PC-3 (cell line): ENCODE data around the gene CACNA1C. TPM values are rescaled to one million over a fixed set of nuclear protein-coding genes. Genes with fewer than 3 reads are reported as not detected.

Source experiments
- ATAC-seq: fragments of 200-7000 bp; cut with Tn5 transposase; 2 replicates; pipeline ENCODE4 v1.9.1; 2020; ENCODE audit warnings: mild to moderate bottlenecking, moderate library complexity
- BruUV-seq: library from RNA; stranded (reverse); fragments of 400-500 nt; replicated peaks from 2 replicates; lab custom pipeline; 2021; lab: Mats Ljungman, UMichigan
- CTCF ChIA-PET: fragments of 300-600 bp; sonication (Branson Sonifier 250); formaldehyde crosslinking; loops from one replicate; lab custom pipeline; 2022; ENCODE audit warnings: antibody characterized with exemption; lab: Charles Lee
- POLR2A ChIA-PET: fragments of 300-600 bp; sonication (Branson Sonifier 250); formaldehyde crosslinking; loops from one replicate; lab custom pipeline; 2022; ENCODE audit warnings: antibody characterized with exemption; ENCODE audit not compliant: unreplicated experiment; lab: Charles Lee
- DNase-seq: peaks from one replicate; pipeline ENCODE4 v3.0.0-alpha.2; 2015
- H2AFZ ChIP-seq: fragments of 300-600 bp; sonication (generic); 2 replicates; pipeline ENCODE4 v1.6.0; 2016; ENCODE audit warnings: antibody characterized with exemption, low read length
- H3F3A ChIP-seq: fragments of 300-600 bp; sonication (generic); one replicate; pipeline ENCODE4 v1.6.0; 2017; ENCODE audit warnings: antibody characterized with exemption, low read length, control low read depth, mild to moderate bottlenecking; ENCODE audit not compliant: unreplicated experiment
- H3K27ac ChIP-seq: fragments of 300-600 bp; sonication (generic); 2 replicates; pipeline ENCODE4 v1.5.1; 2016; ENCODE audit warnings: mild to moderate bottlenecking, low read length
- H3K27me3 ChIP-seq: fragments of 300-600 bp; sonication (generic); 2 replicates; pipeline ENCODE4 v1.6.1; 2016; ENCODE audit warnings: low read length, mixed read lengths
- H3K36me3 ChIP-seq: fragments of 300-600 bp; sonication (generic); 2 replicates; pipeline ENCODE4 v1.6.1; 2016; ENCODE audit warnings: low read depth, mixed run types, low read length, mixed read lengths
- H3K4me1 ChIP-seq: fragments of 300-600 bp; sonication (generic); 2 replicates; pipeline ENCODE4 v1.5.1; 2016; ENCODE audit warnings: low read length; ENCODE audit not compliant: insufficient read depth
- H3K4me2 ChIP-seq: fragments of 300-600 bp; sonication (generic); 2 replicates; pipeline ENCODE4 v1.6.0; 2016; ENCODE audit warnings: low read length
- H3K4me3 ChIP-seq: fragments of 300-600 bp; sonication (generic); 2 replicates; pipeline ENCODE4 v1.5.1; 2016; ENCODE audit warnings: mild to moderate bottlenecking, low read length, mixed read lengths
- H3K79me2 ChIP-seq: fragments of 300-600 bp; sonication (generic); 2 replicates; pipeline ENCODE4 v1.6.1; 2017; ENCODE audit warnings: low read length, mixed read lengths
- H3K9ac ChIP-seq: fragments of 300-600 bp; sonication (generic); 2 replicates; pipeline ENCODE4 v1.6.0; 2016; ENCODE audit warnings: mild to moderate bottlenecking, low read length
- H3K9me2 ChIP-seq: fragments of 300-600 bp; sonication (generic); replicated peaks from 2 replicates; pipeline ENCODE4 v1.6.1; 2016; ENCODE audit warnings: mixed run types, low read length, mixed read lengths
- H3K9me3 ChIP-seq: fragments of 300-600 bp; sonication (generic); 2 replicates; pipeline ENCODE4 v1.6.1; 2016; ENCODE audit warnings: low read length, mixed read lengths
- H4K20me1 ChIP-seq: fragments of 300-600 bp; sonication (generic); 2 replicates; pipeline ENCODE4 v1.6.1; 2016; ENCODE audit warnings: low read length, mixed read lengths
- EZH2 ChIP-seq: fragments of 300-600 bp; sonication (generic); IDR thresholded peaks from one replicate; pipeline ENCODE4 v1.6.1; 2017; ENCODE audit warnings: antibody characterized with exemption, mild to moderate bottlenecking, low read length; ENCODE audit not compliant: unreplicated experiment
- EZH2phosphoT487 ChIP-seq: fragments of 300-600 bp; sonication (generic); IDR thresholded peaks from 2 replicates; pipeline ENCODE4 v1.6.1; 2018; ENCODE audit warnings: mild to moderate bottlenecking, antibody characterized with exemption, low read length, borderline replicate concordance
- intact Hi-C: fragments of 100-400 bp; cut with micrococcal nuclease; formaldehyde crosslinking; loops from 2 replicates; pipeline ENCODE4 v1.9.0; 2023
- total RNA-seq: library from RNA; depleted of rRNA; stranded (reverse); fragments of >200 nt; gene quantifications from 2 replicates; pipeline ENCODE4 v1.2.3, GENCODE V29; 2014
- TF ChIP-seq, protein P1 (sequence below): fragments of 300-600 bp; sonication (generic); conservative IDR thresholded peaks from 2 replicates; pipeline ENCODE4 v1.5.1; 2017; ENCODE audit warnings: antibody characterized with exemption, low read depth, mild to moderate bottlenecking, low read length

The CACNA1C gene
- total RNA-seq, 1 experiment from 2014 or later, result not detected

DNA sequence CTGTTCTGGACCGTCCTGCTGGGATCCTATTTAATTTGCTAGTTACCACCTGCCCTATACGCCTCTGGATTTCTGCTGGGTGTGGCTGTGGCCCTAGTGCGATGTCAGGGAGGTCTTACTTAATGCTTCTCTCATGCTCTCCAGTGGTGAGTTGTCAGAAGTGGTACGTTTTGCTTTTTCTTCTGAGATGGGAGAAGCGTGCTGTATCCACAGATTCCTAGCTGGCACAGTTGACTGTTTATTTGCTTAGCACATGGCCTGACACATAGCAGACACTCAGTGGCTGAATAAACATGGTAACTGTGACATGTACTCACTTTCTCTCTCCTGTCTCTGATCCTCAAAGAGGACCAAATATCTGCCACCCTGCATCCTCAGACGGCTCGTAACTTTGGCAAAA, 107.3 kb downstream of the CACNA1C start:
- H3K27me3 ChIP-seq, result peaks cover 35% of the 10 kb centered on the region
- ATAC-seq, result no peak

DNA sequence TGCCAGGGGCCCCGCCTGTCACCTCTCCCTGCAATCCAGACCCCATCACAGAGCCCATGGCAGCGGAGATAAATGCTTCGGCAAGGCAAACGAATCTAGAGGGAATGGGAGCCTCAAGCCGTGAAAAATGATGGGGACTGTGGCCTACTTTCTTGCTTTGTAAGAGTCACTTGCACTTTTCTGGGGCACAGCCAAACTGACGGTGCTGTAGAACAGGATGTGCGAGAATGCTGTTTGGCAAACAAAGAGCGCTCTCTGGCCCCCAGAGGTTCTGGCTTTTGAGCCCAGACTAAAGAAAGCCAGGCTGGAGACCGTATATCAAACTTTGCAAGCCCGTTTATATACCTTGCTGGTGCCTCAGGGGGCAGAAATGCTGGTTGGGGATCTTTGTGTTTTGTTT, 108.7 kb downstream of the CACNA1C start:
- ChIA-PET POLR2A (no interaction called here), CTCF (no interaction called here)
- Histone ChIP-seq H3F3A (no peaks in the 10 kb centered on the region), H3K9me2 (no peaks in the 10 kb centered on the region), H2AFZ (no peak overlapping the region), H3K27ac (no peak overlapping the region), H4K20me1 (no peaks in the 10 kb centered on the region), H3K4me2 (no peak overlapping the region), H3K4me1 (no peaks in the 10 kb centered on the region), H3K79me2 (no peaks in the 10 kb centered on the region), H3K9ac (no peak overlapping the region), H3K4me3 (no peak overlapping the region), H3K36me3 (no peaks in the 10 kb centered on the region), H3K27me3 (peaks cover 21% of the 10 kb centered on the region), H3K9me3 (no peaks in the 10 kb centered on the region)
- DNase-seq (peak; percentile 18), ATAC-seq (no peak)
- TF ChIP-seq EZH2 (no peak), EZH2phosphoT487 (no peak)
- TF ChIP-seq, protein P1, sequence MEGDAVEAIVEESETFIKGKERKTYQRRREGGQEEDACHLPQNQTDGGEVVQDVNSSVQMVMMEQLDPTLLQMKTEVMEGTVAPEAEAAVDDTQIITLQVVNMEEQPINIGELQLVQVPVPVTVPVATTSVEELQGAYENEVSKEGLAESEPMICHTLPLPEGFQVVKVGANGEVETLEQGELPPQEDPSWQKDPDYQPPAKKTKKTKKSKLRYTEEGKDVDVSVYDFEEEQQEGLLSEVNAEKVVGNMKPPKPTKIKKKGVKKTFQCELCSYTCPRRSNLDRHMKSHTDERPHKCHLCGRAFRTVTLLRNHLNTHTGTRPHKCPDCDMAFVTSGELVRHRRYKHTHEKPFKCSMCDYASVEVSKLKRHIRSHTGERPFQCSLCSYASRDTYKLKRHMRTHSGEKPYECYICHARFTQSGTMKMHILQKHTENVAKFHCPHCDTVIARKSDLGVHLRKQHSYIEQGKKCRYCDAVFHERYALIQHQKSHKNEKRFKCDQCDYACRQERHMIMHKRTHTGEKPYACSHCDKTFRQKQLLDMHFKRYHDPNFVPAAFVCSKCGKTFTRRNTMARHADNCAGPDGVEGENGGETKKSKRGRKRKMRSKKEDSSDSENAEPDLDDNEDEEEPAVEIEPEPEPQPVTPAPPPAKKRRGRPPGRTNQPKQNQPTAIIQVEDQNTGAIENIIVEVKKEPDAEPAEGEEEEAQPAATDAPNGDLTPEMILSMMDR, result no peak
- intact Hi-C loops, result no loop called here
- no TSS peak for BruUV-seq

More for the DNA sequence above, 107.3 kb downstream of the CACNA1C start:
- DNase-seq, result no peak
- CTCF ChIA-PET, result no interaction called here
- no peaks in the 10 kb centered on the region for H3K9me3 ChIP-seq
- no peaks in the 10 kb centered on the region for H3K9me2 ChIP-seq
- no peaks in the 10 kb centered on the region for H4K20me1 ChIP-seq
- no peak overlapping the region for H3K4me2 ChIP-seq
- H3F3A ChIP-seq, result no peaks in the 10 kb centered on the region
- POLR2A ChIA-PET, result no interaction called here
- TF ChIP-seq EZH2phosphoT487 (no peak), EZH2 (no peak)
- TF ChIP-seq, protein P1, result no peak
- no peak overlapping the region for H3K9ac ChIP-seq
- BruUV-seq, result no TSS peak
- H3K4me1 ChIP-seq, result no peaks in the 10 kb centered on the region
- no peak overlapping the region for H2AFZ ChIP-seq
- H3K79me2 ChIP-seq, result no peaks in the 10 kb centered on the region
- H3K4me3 ChIP-seq, result no peak overlapping the region
- no peak overlapping the region for H3K27ac ChIP-seq
- no peaks in the 10 kb centered on the region for H3K36me3 ChIP-seq
- intact Hi-C loops, result no loop called here

DNA sequence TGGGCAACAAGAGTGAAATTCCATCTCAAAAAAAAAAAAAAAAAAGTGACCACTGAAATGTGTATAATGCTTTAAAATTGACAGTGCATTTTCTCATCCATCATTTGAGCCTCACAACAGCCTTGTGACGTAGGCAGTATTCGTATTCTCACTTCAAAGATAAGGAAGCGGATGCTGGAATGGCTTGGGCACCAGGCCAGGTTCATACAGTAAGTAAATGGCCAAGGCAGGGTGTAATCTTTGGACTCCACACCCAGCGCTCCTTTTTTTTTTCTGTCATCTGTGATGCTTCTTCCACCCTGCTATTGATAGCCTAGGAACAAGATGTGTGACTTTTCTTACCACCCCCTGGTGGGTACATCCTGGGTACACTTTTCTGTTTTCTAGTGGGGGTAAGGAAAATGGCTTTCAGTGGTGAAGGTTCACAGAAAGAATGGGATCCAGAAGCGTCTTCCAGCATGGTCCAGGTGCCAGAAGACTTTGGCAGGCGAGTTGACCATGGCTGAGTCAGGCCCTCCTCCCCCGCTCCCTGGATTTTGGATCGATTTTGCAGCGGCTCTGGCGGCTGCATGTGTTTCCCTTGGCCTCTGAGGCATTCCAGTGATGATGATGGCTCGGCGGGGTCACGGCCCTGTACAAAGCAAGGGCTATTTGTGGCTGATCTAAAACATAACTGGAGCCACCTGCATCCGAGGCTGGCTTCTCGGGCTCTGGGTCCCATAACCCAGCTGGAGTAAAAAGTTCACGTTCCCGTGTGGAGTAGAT, 110.6 kb downstream of the CACNA1C start:
- H3K4me3 ChIP-seq, result no peak overlapping the region
- no peak for TF ChIP-seq EZH2
- TF ChIP-seq, protein P1, result no peak
- TF ChIP-seq EZH2phosphoT487, result no peak
- no peak overlapping the region for H3K27ac ChIP-seq
- H3K9me2 ChIP-seq, result no peaks in the 10 kb centered on the region
- H3K27me3 ChIP-seq, result peaks cover 11% of the 10 kb centered on the region; the same call in 1 of the 2 replicates
- BruUV-seq, result no TSS peak
- ATAC-seq, result no peak
- POLR2A ChIA-PET, result no interaction called here
- H3K4me1 ChIP-seq, result no peaks in the 10 kb centered on the region
- H2AFZ ChIP-seq, result no peak overlapping the region
- no peak for DNase-seq
- no peaks in the 10 kb centered on the region for H3K36me3 ChIP-seq
- H3F3A ChIP-seq, result no peaks in the 10 kb centered on the region
- no peaks in the 10 kb centered on the region for H4K20me1 ChIP-seq
- H3K4me2 ChIP-seq, result no peak overlapping the region
- no peaks in the 10 kb centered on the region for H3K9me3 ChIP-seq
- CTCF ChIA-PET, result no interaction called here
- H3K79me2 ChIP-seq, result no peaks in the 10 kb centered on the region
- H3K9ac ChIP-seq, result no peak overlapping the region
- intact Hi-C loops, result no loop called here
